GM19324 (cell line): ENCODE measurements around the gene ZBTB7B.
A peak's percentile ranks its signal among the peaks of the same experiment; 100 is the strongest.
"Not testable (repeated sequence)": the region's sequence is repeated elsewhere in the genome, so short reads cannot be mapped to it uniquely, and the experiment has no call there.

Source experiments
- ATAC-seq: cut with Tn5 transposase; IDR thresholded peaks from one replicate; pipeline ENCODE4 v1.9.1; 2021; ENCODE audit warnings: mild to moderate bottlenecking, moderate library complexity; ENCODE audit not compliant: unreplicated experiment, low FRiP score

ZBTB7B gene

GRCh38 chr1:154986736-154987135 lies 15.9 kb upstream of the ZBTB7B start:
- not testable (repeated sequence) for ATAC-seq

- no peak for ATAC-seq
These were observed 15.3 kb upstream of the ZBTB7B start for GRCh38 chr1:154987326-154987725.

- ATAC-seq, result no peak
These were observed 14.3 kb upstream of the ZBTB7B start for GRCh38 chr1:154988058-154988954.

GRCh38 chr1:154989195-154989860 lies 13.3 kb upstream of the ZBTB7B start:
- ATAC-seq, result no peak

- ATAC-seq, result no peak
These were observed 12.3 kb upstream of the ZBTB7B start for GRCh38 chr1:154990276-154990675.

GRCh38 chr1:154992721-154993571 lies 9.7 kb upstream of the ZBTB7B start:
- ATAC-seq, result no peak

GRCh38 chr1:154993572-154994268 lies 8.9 kb upstream of the ZBTB7B start, which contains the start of gene LENEP:
Gene LENEP (plus strand): TSS chr1:154993586. CDS start chr1:154993608, 22 bp downstream.
- no peak for ATAC-seq

GRCh38 chr1:154994269-154994587 lies 8.4 kb upstream of the ZBTB7B start:
- no peak for ATAC-seq

- no peak for ATAC-seq
These were observed 8.0 kb upstream of the ZBTB7B start for GRCh38 chr1:154994591-154994990.

GRCh38 chr1:154995301-154995983 lies 7.2 kb upstream of the ZBTB7B start:
- not testable (repeated sequence) for ATAC-seq

- ATAC-seq, result no peak
These were observed 5.5 kb upstream of the ZBTB7B start for GRCh38 chr1:154996966-154997701.

GRCh38 chr1:154998201-154998780 lies 4.3 kb upstream of the ZBTB7B start:
- ATAC-seq, result no peak

- no peak for ATAC-seq
These were observed 3.6 kb upstream of the ZBTB7B start for GRCh38 chr1:154998818-154999570.

GRCh38 chr1:154999571-155000410 lies 2.8 kb upstream of the ZBTB7B start:
- no peak for ATAC-seq

GRCh38 chr1:155000411-155000725 lies 2.2 kb upstream of the ZBTB7B start:
- no peak for ATAC-seq

GRCh38 chr1:155000726-155001424 lies 1.7 kb upstream of the ZBTB7B start:
- peak; percentile 45 for ATAC-seq

GRCh38 chr1:155001425-155001674 lies 1.3 kb upstream of the ZBTB7B start:
- ATAC-seq, result peak; percentile 4
